Measurements from ENCODE around the gene ASB3.

The ASB3 gene

DNA sequence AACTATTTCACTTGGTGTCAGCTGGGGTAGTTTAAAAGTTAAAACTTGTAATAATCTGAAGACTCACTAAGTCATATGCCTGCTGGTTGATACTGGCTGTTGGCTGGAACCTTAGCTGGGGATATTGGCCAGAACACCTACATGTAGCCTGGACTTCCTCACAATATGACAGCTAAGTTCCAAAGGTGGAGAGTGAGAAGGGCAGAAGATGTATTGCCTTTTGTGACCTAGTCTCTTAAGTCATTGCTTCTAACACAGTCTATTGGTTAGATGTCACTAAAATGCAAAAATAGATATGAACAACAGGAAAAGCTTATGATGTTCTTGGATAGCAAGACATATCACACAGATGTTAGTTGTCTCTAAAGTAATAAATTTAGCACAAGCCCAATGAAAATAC, 132.4 kb downstream of the ASB3 start:
- no peak for DNase-seq

DNA sequence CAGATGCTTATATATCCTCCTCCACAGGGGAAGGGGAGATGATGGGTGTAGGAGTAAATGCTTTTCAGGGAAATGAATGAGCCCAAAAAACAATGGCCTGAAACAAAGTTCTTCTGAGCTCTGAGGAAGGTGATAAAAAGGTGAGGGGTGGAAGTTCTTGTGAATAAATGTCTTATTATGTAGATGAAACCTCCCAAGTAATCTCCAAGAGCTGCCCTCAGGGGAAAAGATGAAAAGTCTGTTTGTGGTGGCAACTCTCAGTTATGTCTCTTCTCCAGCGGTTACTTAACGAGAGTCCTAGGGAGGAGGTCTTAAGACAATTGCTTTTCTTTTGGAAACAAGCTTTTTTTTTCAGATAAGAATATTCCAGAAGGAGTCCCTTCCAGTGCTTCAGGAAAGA, 134.6 kb downstream of the ASB3 start:
- DNase-seq: no peak

DNA sequence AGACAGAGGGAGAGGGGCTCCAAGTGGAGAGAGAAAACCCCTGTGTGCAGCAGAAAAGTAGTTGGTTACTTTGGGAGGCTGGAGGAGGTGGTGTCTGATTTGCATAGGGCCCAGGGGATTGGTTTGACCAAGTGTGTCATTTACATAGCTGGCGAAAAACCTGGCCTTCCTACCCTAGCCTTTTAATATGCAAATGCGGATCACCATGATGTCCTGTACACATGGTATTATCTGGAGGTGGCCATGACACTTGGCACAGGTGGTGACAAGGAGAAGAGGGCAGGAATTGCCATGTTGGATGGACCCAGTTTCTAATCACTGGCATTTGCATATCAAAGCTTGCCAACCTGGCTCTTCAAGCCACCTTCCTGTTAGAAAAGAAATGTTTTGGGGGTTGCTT, 140.0 kb downstream of the ASB3 start:
- DNase-seq: no peak

GRCh38 chr2:53641290-53641689, 145.5 kb downstream of the ASB3 start:
- DNase-seq: no peak

DNA sequence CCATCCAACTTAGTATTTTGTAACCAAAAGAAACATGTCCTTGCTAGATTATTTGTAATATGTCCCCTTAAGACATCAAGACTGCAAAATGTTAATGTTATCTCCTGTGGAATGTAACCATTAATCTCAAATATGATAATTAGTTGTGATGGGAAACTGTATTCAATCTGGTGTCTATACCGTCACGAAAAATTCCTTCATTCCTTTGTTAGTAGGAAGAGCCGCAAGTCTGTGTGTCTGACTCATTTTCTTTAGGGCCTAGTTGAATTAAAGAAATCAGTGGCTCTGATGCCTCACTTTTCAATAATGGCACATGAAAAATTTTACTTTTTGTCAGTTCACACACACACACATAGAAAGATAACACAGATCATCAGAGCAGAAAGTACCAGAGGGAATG, 146.3 kb downstream of the ASB3 start:
- DNase-seq: no peak

GRCh38 chr2:53636596-53636995, 150.2 kb downstream of the ASB3 start:
- DNase-seq: no peak

- no peak for DNase-seq
These were observed 150.6 kb downstream of the ASB3 start for GRCh38 chr2:53636109-53636508.

- no peak for DNase-seq
These were observed 151.1 kb downstream of the ASB3 start for GRCh38 chr2:53635694-53636093.

DNA sequence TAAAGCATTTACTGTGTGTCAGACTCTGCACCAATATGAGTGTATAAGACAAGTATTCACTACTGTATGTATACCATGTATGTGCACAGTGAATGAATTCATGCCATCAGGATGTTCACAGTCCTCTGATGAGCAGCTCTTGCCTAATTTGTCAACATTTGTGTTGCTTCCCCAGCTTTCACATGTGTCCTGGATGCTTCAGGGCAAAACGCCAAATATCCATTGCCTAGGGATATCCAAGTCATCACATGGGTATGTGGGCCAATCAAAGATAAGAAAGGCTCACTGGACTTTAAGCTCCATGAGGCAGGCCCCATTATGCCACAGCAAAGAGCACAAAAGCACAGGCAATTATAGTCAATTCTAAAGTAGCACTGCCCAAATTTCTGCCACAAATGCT, 153.3 kb downstream of the ASB3 start:
- no peak for DNase-seq

GRCh38 chr2:53632714-53633113, 154.0 kb downstream of the ASB3 start:
- no peak for DNase-seq

- DNase-seq: no peak
These were observed 154.7 kb downstream of the ASB3 start for GRCh38 chr2:53632126-53632460.

- DNase-seq: no peak
These were observed 155.2 kb downstream of the ASB3 start for GRCh38 chr2:53631313-53632125.

GRCh38 chr2:53630026-53630606, 156.6 kb downstream of the ASB3 start:
- no peak for DNase-seq

GRCh38 chr2:53629501-53629900, 157.3 kb downstream of the ASB3 start:
- DNase-seq: no peak

GRCh38 chr2:53629001-53629400, 157.8 kb downstream of the ASB3 start:
- DNase-seq: no peak

DNA sequence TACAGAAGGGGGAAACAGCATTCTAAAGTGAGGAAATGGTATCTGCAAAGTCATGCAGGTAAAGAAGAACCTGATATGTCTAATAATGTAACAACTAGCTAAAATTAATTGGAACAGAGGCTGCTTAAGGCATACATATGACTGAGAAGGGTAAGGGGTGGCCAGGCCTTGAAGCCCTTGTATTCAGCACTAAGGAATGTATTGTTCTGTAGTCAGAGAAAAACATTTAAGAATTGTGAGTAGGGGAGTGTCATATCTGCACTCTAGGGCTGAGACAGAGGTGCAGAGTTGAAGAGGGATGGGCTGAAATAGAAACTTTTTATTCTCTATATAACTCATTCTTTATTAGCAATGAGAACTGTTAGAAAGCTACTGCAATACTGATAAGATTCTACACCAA, 164.6 kb downstream of the ASB3 start:
- DNase-seq: no peak

DNA sequence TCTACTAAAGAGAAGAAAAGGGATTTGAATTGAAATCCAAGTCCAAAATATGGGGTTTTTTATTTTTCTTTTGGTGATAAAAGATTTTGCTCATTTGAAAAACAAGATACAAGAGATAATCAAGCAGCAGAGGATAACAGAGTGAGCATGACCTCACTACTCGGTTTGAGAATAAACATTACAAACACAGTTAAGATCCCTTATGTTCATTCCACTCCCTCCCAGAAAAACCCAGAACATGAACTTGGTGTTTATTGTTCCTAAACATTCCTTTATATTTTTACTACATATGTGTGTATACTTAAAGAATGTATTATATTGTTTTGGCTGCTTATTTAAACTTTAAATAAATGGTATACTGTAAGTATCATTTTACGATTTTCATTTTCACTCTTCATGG, 165.8 kb downstream of the ASB3 start:
- DNase-seq: no peak
